ENCODE results near the gene CAT. TPM values are rescaled to one million over a fixed set of nuclear protein-coding genes. Genes with fewer than 3 reads are reported as not detected.

Gene CAT
- total and polyA plus RNA-seq, 9 of the 15 experiments (the other 6 are each of a cell fraction or from before 2014, with no cell fraction given) = 86.7 to 183 (median 114) TPM

DNA sequence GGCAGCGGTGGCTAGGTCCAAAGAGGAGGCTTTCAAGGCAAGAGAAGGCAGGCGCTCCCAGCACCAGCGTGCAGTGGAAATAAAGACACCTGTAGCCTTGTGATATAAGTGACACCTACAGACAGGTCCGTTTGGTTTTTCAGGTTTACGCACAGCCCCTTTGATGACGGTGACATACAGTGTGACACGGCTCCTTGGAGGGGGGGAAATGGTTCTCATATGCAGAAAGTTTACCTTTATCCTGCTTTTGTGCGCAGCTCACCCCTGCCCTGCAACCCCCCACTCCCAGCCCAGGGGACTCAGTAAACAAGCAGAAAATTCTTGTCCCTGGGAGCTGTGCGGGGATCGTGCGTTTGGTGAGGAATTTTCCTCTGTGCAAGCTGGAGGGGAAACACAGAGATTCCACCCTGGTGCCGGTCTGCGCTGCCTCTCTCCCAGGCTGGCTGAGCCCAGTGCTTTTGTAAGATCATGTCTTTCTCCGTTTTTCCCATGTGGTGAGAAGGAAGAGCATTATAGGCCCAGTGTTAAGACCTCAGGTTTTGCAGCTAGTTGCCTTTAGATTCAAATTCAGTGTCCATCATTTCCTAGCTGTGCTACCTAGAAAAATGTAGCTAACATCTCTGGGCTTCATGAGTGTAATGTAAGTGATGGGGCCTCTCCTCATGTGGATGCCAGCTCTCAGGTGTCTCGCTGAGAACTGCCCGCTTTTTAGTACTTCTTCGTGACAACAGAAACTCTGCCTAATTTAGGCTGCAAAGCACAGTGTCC lies 75.1 kb downstream of the CAT start, which contains the start of gene ELF5:
ELF5 (minus strand) TSS at position 113 of the 768 bp plus-strand sequence. CDS start 8,045 bp downstream, outside the sequence.
- intact Hi-C loops (cut with micrococcal nuclease) (loop anchor here (2.0 to 5.0 kb wide), 3 partner anchors 377 to 878 kb away; no protein-coding TSS in a partner anchor), in situ Hi-C loops (cut with MboI) (no loop called here)
- H4K20me1 ChIP-seq (replicated peaks; ENCODE audit: control insufficient read depth, insufficient read depth, low read length) = no peaks in the 10 kb centered on the region
- H3K9ac ChIP-seq (ENCODE audit: insufficient read depth in 1 of 2, low read depth in 2 of 2, low read length in 2 of 2) = no peak within 1 kb of the TSS
- H3K79me2 ChIP-seq (ENCODE audit: control insufficient read depth, insufficient read depth, low read length) = no peaks in the 10 kb centered on the region
- FAIRE-seq (no peak), DNase-seq (ENCODE audit: extremely low read depth in 1 of 4, low spot score in 3 of 4) (no peak), ATAC-seq (no peak)
- 48% methylated on average over 16 of the region's 17 CpGs for WGBS (ENCODE audit: insufficient coverage, low coverage, missing lambda C conversion rate)
- H3K36me3 ChIP-seq (ENCODE audit: control insufficient read depth, insufficient read depth, low read length) = no peaks in the 10 kb centered on the region
- H3K27ac ChIP-seq (ENCODE audit: extremely low read depth, low read depth, low read length) = no peak within 1 kb of the TSS
- no peaks in the 10 kb centered on the region for H3K9me1 ChIP-seq (ENCODE audit: control insufficient read depth, insufficient read depth, low read length)
- peaks cover 0 to 5% of the 10 kb centered on the region in 2 experiments; a peak in 1 of 5 replicates for H3K27me3 ChIP-seq (ENCODE audit: control insufficient read depth in 2 of 2, insufficient read depth in 2 of 2, low read length in 2 of 2)
- POLR2A ChIA-PET = interaction anchor here (0.6 to 1.4 kb wide), 3 partner anchors 27 to 402 kb away, joined by 3 read pairs; no protein-coding TSS in a partner anchor
- peaks cover 0 to 3% of the 10 kb centered on the region in 2 experiments; a peak in 1 of 5 replicates for H3K4me1 ChIP-seq (replicated peaks in 1 of 2; ENCODE audit: control insufficient read depth in 2 of 2, insufficient read depth in 2 of 2, low read length in 2 of 2)
- H3K9me3 ChIP-seq (replicated peaks; ENCODE audit: control insufficient read depth, insufficient read depth, low read depth, low read length) = no peaks in the 10 kb centered on the region
- H2AFZ ChIP-seq (ENCODE audit: low read depth, low read length) = peak within 1 kb of the TSS; percentile 42
- no TSS peak for BruUV-seq (replicated peaks)
- no peak within 1 kb of the TSS; the same call in 1 of the 2 replicates for H3K4me2 ChIP-seq (ENCODE audit: insufficient read depth, low read length)
- CTCF ChIA-PET (ENCODE audit: low intra/inter-chr PET ratio) = interaction anchor here (0.8 kb wide), 1 partner anchor 377 kb away, joined by 4 read pairs; no protein-coding TSS in a partner anchor
- H3K4me3 ChIP-seq = no peak within 1 kb of the TSS
- TF ChIP-seq ARNT (IDR thresholded peaks at IDR 0.05) = no peak
- no peak for TF ChIP-seq ZNF253 (CRISPR knock-in tag; conservative IDR thresholded peaks at IDR 0.05)
- no peak for TF ChIP-seq SRF (CRISPR knock-in tag; IDR thresholded peaks at IDR 0.05)
- TF ChIP-seq FOXM1 (IDR thresholded peaks at IDR 0.05; ENCODE audit: low read depth) = no peak
- TF ChIP-seq FOXM1 (CRISPR knock-in tag; IDR thresholded peaks at IDR 0.05; ENCODE audit: low read depth) = no peak
- TF ChIP-seq, protein P1, sequence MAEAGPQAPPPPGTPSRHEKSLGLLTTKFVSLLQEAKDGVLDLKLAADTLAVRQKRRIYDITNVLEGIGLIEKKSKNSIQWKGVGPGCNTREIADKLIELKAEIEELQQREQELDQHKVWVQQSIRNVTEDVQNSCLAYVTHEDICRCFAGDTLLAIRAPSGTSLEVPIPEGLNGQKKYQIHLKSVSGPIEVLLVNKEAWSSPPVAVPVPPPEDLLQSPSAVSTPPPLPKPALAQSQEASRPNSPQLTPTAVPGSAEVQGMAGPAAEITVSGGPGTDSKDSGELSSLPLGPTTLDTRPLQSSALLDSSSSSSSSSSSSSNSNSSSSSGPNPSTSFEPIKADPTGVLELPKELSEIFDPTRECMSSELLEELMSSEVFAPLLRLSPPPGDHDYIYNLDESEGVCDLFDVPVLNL (CRISPR knock-in tag; IDR thresholded peaks at IDR 0.05; ENCODE audit: low read depth) = no peak
- no peak for TF ChIP-seq ILF3 (IDR thresholded peaks at IDR 0.05; ENCODE audit: borderline replicate concordance)
- TF ChIP-seq, protein P2, sequence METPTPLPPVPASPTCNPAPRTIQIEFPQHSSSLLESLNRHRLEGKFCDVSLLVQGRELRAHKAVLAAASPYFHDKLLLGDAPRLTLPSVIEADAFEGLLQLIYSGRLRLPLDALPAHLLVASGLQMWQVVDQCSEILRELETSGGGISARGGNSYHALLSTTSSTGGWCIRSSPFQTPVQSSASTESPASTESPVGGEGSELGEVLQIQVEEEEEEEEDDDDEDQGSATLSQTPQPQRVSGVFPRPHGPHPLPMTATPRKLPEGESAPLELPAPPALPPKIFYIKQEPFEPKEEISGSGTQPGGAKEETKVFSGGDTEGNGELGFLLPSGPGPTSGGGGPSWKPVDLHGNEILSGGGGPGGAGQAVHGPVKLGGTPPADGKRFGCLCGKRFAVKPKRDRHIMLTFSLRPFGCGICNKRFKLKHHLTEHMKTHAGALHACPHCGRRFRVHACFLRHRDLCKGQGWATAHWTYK (CRISPR knock-in tag; IDR thresholded peaks at IDR 0.05) = no peak
- TF ChIP-seq, protein P3, sequence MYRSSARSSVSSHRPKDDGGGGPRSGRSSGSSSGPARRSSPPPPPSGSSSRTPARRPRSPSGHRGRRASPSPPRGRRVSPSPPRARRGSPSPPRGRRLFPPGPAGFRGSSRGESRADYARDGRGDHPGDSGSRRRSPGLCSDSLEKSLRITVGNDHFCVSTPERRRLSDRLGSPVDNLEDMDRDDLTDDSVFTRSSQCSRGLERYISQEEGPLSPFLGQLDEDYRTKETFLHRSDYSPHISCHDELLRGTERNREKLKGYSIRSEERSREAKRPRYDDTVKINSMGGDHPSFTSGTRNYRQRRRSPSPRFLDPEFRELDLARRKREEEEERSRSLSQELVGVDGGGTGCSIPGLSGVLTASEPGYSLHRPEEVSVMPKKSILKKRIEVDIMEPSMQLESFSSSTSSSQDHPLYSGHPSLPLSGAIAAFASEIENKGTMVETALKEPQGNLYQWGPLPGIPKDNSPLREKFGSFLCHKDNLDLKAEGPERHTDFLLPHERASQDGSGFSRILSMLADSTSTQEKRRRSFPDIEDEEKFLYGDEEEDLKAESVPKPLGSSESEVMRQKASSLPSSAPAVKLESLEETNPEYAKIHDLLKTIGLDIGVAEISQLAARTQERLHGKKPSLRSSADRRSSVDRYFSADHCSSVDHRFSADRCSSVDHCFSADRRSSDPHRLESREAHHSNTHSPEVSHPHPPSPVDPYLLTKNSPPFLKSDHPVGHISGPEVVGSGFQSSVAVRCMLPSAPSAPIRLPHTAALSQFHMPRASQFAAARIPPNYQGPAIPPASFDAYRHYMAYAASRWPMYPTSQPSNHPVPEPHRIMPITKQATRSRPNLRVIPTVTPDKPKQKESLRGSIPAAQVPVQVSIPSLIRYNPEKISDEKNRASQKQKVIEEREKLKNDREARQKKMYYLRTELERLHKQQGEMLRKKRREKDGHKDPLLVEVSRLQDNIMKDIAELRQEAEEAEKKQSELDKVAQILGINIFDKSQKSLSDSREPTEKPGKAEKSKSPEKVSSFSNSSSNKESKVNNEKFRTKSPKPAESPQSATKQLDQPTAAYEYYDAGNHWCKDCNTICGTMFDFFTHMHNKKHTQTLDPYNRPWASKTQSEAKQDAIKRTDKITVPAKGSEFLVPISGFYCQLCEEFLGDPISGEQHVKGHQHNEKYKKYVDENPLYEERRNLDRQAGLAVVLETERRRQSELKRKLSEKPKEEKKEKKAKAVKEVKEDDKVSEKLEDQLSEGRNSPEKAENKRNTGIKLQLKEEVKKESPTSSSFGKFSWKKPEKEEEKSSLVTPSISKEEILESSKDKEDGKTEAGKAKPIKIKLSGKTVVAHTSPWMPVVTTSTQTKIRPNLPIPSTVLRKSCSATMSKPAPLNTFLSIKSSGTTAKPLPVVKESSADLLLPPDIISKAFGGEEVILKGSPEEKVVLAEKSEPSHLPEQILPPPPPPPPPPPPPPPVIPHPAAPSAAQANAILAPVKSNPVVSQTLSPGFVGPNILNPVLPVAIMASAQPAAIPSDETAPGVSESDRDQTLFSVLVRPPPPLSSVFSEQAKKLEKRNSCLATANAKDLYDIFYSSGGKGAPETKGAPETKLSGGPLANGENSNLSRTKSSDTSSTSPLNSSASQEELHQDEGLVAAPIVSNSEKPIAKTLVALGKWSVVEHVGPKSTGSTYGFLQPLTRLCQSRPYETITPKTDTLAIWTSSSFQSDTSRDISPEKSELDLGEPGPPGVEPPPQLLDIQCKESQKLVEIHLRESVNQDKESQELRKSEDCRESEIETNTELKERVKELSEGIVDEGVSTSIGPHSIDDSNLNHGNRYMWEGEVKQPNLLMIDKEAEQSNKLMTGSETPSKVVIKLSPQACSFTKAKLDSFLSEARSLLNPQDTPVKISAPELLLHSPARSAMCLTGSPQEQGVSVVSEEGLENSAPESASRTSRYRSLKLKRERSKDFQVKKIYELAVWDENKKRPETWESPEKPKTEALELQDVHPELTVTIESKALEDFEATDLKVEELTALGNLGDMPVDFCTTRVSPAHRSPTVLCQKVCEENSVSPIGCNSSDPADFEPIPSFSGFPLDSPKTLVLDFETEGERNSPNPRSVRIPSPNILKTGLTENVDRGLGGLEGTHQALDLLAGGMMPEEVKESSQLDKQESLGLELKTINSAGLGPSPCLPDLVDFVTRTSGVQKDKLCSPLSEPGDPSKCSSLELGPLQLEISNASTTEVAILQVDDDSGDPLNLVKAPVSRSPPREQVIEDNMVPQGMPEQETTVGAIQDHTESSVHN (IDR thresholded peaks at IDR 0.05; ENCODE audit: borderline replicate concordance in 1 of 2, low read depth in 1 of 2) = no peak
- no peak for TF ChIP-seq ZNF589 (CRISPR knock-in tag; IDR thresholded peaks at IDR 0.05; ENCODE audit: low read depth)
